Measurements from ENCODE around the gene PPP1R26.

Gene PPP1R26

DNA sequence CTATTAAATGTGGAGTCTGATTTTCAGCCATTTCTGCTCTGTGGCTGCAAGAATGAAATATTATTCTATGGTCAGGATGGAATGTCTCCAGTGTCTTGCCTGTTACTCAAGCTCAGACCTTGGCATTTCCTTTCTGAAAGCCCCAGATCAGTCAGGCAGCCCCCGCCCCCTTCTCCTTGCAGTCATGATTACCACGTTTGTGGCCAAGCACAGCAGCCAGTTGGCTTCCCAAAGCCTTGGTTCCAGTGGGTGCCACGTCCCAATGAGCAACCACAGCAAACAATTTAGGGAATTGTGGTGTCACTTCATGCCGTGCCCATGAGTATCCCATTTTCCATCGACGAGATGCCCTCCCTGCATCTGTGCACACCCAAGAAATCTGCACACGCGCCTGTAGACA is 56.6 kb downstream of the PPP1R26 start:
- TF ChIP-seq GATA1 (IDR thresholded peaks at IDR 0.05; ENCODE audit: low read depth, low read length), result no peak
- TF ChIP-seq POLR2A (IDR thresholded peaks at IDR 0.05; ENCODE audit: low read length), result no peak
- no peak for DNase-seq

Data from erythroblast (primary cell).